SK-N-SH (cell line): ENCODE results near the gene ST6GALNAC6. TPM values are rescaled to one million over a fixed set of nuclear protein-coding genes. Genes with fewer than 3 reads are reported as not detected.

Experiments
- CTCF ChIA-PET: fragments of 300-600, 350-600 bp; formaldehyde crosslinking; extraction: SDS; loops from one replicate; lab custom pipeline; 2021; lab: Yijun Ruan, JAX
- POLR2A ChIA-PET: fragments of 350-600 bp; sonication (Branson Sonifier 250); formaldehyde crosslinking; extraction: SDS; loops from one replicate; lab custom pipeline; 2020; ENCODE audit warnings: antibody characterized with exemption, inconsistent platforms; lab: Yijun Ruan, JAX
- DNase-seq: peaks from one replicate; pipeline ENCODE4 v3.0.0; 2012
- H2AFZ ChIP-seq: fragments of 200-600 bp; sonication (generic); 2 replicates; pipeline ENCODE4 v1.8.1; 2016; ENCODE audit warnings: antibody characterized with exemption, mild to moderate bottlenecking, low read depth
- H3F3A ChIP-seq: fragments of 200-600 bp; sonication (generic); replicated peaks from 2 replicates; pipeline ENCODE3; 2016; ENCODE audit warnings: antibody characterized with exemption, mild to moderate bottlenecking; ENCODE audit not compliant: insufficient read depth
- H3K27ac ChIP-seq, 2 experiments: fragments of 200-500 bp in 1 of 2; fragments of 200-600 bp in 1 of 2; sonication (Bioruptor generic) in 1 of 2; sonication (generic), shearing (Covaris generic) in 1 of 2; 2 replicates each; pipeline versions ENCODE4 v1.5.1 to v1.6.1; 2014 to 2016; ENCODE audit warnings: low read depth in 2 of 2, inconsistent platforms in 1 of 2, low read length in 1 of 2, mild to moderate bottlenecking in 1 of 2, mixed read lengths in 1 of 2
- H3K27me3 ChIP-seq: fragments of 200-600 bp; sonication (generic), shearing (Covaris generic); 2 replicates; pipeline ENCODE4 v1.6.1; 2016; ENCODE audit warnings: mixed run types; ENCODE audit not compliant: insufficient read depth
- H3K36me3 ChIP-seq, 2 experiments: fragments of 200-500 bp in 1 of 2; fragments of 200-600 bp in 1 of 2; sonication (Bioruptor generic) in 1 of 2; sonication (generic) in 1 of 2; replicated peaks in 1 of 2; 2 replicates each; pipeline versions ENCODE3 to v1.5.1; 2014 to 2016; ENCODE audit warnings: low read length in 1 of 2, mild to moderate bottlenecking in 1 of 2; ENCODE audit not compliant: insufficient read depth in 2 of 2, control insufficient read depth in 1 of 2
- H3K4me1 ChIP-seq, 2 experiments: fragments of 200-500 bp in 1 of 2; fragments of 200-600 bp in 1 of 2; sonication (Bioruptor generic) in 1 of 2; sonication (generic), shearing (Covaris generic) in 1 of 2; 2 replicates each; pipeline versions ENCODE4 v1.5.1 to v1.6.1; 2014 to 2016; ENCODE audit warnings: low read depth in 1 of 2, low read length in 1 of 2, mixed run types in 1 of 2; ENCODE audit not compliant: insufficient read depth in 2 of 2, control insufficient read depth in 1 of 2
- H3K4me2 ChIP-seq: fragments of 200-600 bp; sonication (generic), shearing (Covaris generic); 2 replicates; pipeline ENCODE4 v1.6.1; 2017; ENCODE audit warnings: mixed run types
- H3K4me3 ChIP-seq, 2 experiments: fragments of 200-500 bp in 1 of 2; fragments of 200-600 bp in 1 of 2; sonication (Bioruptor generic) in 1 of 2; sonication (generic), shearing (Covaris generic) in 1 of 2; 2 replicates each; pipeline versions ENCODE4 v1.5.1 to v1.8.1; 2014 to 2016; ENCODE audit warnings: low read depth in 2 of 2, inconsistent platforms in 1 of 2, low read length in 1 of 2, mild to moderate bottlenecking in 1 of 2, mixed read lengths in 1 of 2, moderate library complexity in 1 of 2
- H3K79me2 ChIP-seq: fragments of 200-600 bp; sonication (generic); 2 replicates; pipeline ENCODE4 v1.8.1; 2017; ENCODE audit warnings: mild to moderate bottlenecking; ENCODE audit not compliant: insufficient read depth
- H3K9ac ChIP-seq: fragments of 200-600 bp; sonication (generic); 2 replicates; pipeline ENCODE4 v1.6.1; 2017; ENCODE audit warnings: mixed run types
- H3K9me2 ChIP-seq: fragments of 200-600 bp; sonication (generic); 2 replicates; pipeline ENCODE4 v1.6.1; 2017; ENCODE audit warnings: mixed run types
- H3K9me3 ChIP-seq: fragments of 200-600 bp; sonication (generic); 2 replicates; pipeline ENCODE4 v1.6.1; 2017; ENCODE audit warnings: mixed run types, mild to moderate bottlenecking, moderate library complexity
- H4K20me1 ChIP-seq: fragments of 200-600 bp; sonication (generic); 2 replicates; pipeline ENCODE4 v1.6.1; 2017; ENCODE audit warnings: mild to moderate bottlenecking, mixed run types; ENCODE audit not compliant: insufficient read depth
- CHD2 ChIP-seq: fragments of 150-350 bp; IDR thresholded peaks from 2 replicates; pipeline ENCODE4 v1.6.1; 2018; ENCODE audit warnings: low read length; ENCODE audit not compliant: partially characterized antibody
- ELF1 ChIP-seq: IDR thresholded peaks from 2 replicates; pipeline ENCODE4 v1.4.0; 2012
- EP300 ChIP-seq, 2 experiments: IDR thresholded peaks; 2 replicates each; pipeline versions ENCODE4 v1.4.0 to v1.6.1; 2012; ENCODE audit warnings: borderline replicate concordance in 1 of 2, low read depth in 1 of 2, low read length in 1 of 2
- EZH2phosphoT487 ChIP-seq: fragments of 200-600 bp; sonication (generic); IDR thresholded peaks from 2 replicates; pipeline ENCODE4 v1.6.1; 2017; ENCODE audit warnings: low read depth, mixed run types, mild to moderate bottlenecking, antibody characterized with exemption, moderate library complexity, borderline replicate concordance
- FOSL2 ChIP-seq: IDR thresholded peaks from 2 replicates; pipeline ENCODE4 v1.4.0; 2012; ENCODE audit warnings: low read depth, mild to moderate bottlenecking, moderate library complexity, borderline replicate concordance
- GABPA ChIP-seq: IDR thresholded peaks from 2 replicates; pipeline ENCODE4 v1.4.0; 2012; ENCODE audit warnings: low read depth, mild to moderate bottlenecking
- JUND ChIP-seq: IDR thresholded peaks from 2 replicates; pipeline ENCODE4 v1.4.0; 2012
- MAX ChIP-seq: IDR thresholded peaks from 2 replicates; pipeline ENCODE4 v1.4.0; 2012; ENCODE audit warnings: low read depth
- MEF2A ChIP-seq: IDR thresholded peaks from 2 replicates; pipeline ENCODE4 v1.4.0; 2012; ENCODE audit warnings: low read depth, borderline replicate concordance
- NFIC ChIP-seq: IDR thresholded peaks from 2 replicates; pipeline ENCODE4 v1.4.0; 2012; ENCODE audit warnings: borderline replicate concordance
- PBX3 ChIP-seq: IDR thresholded peaks from 2 replicates; pipeline ENCODE4; 2012
- POLR2AphosphoS5 ChIP-seq: IDR thresholded peaks from 2 replicates; pipeline ENCODE4 v1.6.1; 2012; ENCODE audit warnings: low read depth, low read length
- RAD21 ChIP-seq: IDR thresholded peaks from 2 replicates; pipeline ENCODE4 v1.6.1; 2012; ENCODE audit warnings: mild to moderate bottlenecking, low read length
- RFX5 ChIP-seq: IDR thresholded peaks from 2 replicates; pipeline ENCODE4 v1.6.1; 2012; ENCODE audit warnings: mild to moderate bottlenecking, improper control_type of control experiment, low read length
- SIN3A ChIP-seq: IDR thresholded peaks from 2 replicates; pipeline ENCODE4 v1.6.1; 2012; ENCODE audit warnings: low read depth, mild to moderate bottlenecking, low read length, moderate library complexity, borderline replicate concordance
- SMC3 ChIP-seq: IDR thresholded peaks from 2 replicates; pipeline ENCODE4 v1.6.1; 2012; ENCODE audit warnings: low read depth, low read length, improper control_type of control experiment
- TCF12 ChIP-seq: IDR thresholded peaks from 2 replicates; pipeline ENCODE4 v1.4.0; 2012
- TEAD4 ChIP-seq: IDR thresholded peaks from 2 replicates; pipeline ENCODE4 v1.4.0; 2012; ENCODE audit warnings: mild to moderate bottlenecking, borderline replicate concordance; ENCODE audit not compliant: insufficient read depth
- USF1 ChIP-seq: IDR thresholded peaks from 2 replicates; pipeline ENCODE4 v1.4.0; 2012; ENCODE audit warnings: low read depth, borderline replicate concordance
- YY1 ChIP-seq: IDR thresholded peaks from 2 replicates; pipeline ENCODE4 v1.4.0; 2012; ENCODE audit warnings: low read depth, mild to moderate bottlenecking
- WGBS: methylation state at CpG from one replicate; pipeline ENCODE4 v1.1.6; 2017; ENCODE audit warnings: low lambda C conversion rate; 5-methylcytosine and 5-hydroxymethylcytosine counted together
- polyA plus RNA-seq, 3 experiments: library from polyadenylated mRNA; depleted of rRNA; stranded (reverse); fragments of >200 nt; gene quantifications; 2 replicates each; pipeline ENCODE4 v1.2.3, GENCODE V29; 2012

The ST6GALNAC6 gene
- polyA plus RNA-seq, 1 of the 3 experiments (the other 2 are of a cell fraction), result 34.8 TPM

GRCh38 chr9:127924736-127925444, 25.5 kb upstream of the ST6GALNAC6 start:
- DNase-seq, result no peak
- Histone ChIP-seq H2AFZ (no peak overlapping the region), H3K36me3 (no peaks in the 10 kb centered on the region), H3K27ac (peak overlapping the region in 1 of 2 experiments; percentile 95; a peak in 2 of 4 replicates), H3K79me2 (no peaks in the 10 kb centered on the region), H3K4me3 (no peak overlapping the region), H4K20me1 (no peaks in the 10 kb centered on the region), H3K9ac (no peak overlapping the region), H3K9me3 (no peaks in the 10 kb centered on the region), H3K4me2 (no peak overlapping the region), H3K27me3 (no peaks in the 10 kb centered on the region), H3K4me1 (peaks cover 13 to 15% of the 10 kb centered on the region in 2 experiments; a peak in 1 of 4 replicates), H3K9me2 (no peaks in the 10 kb centered on the region), H3F3A (peaks cover 40% of the 10 kb centered on the region)
- CTCF ChIA-PET, result interaction anchor here (1.0 to 2.0 kb wide), 5 partner anchors 10 to 190 kb away, joined by 3 to 8 read pairs (median 4); partner anchors contain the start of gene TOR2A
- TF ChIP-seq PBX3 (no peak), RAD21 (no peak), EP300 (IDR thresholded peaks at IDR 0.05; ENCODE audit: borderline replicate concordance in 1 of 2, low read depth in 1 of 2, low read length in 1 of 2) (no peak), TCF12 (no peak), RFX5 (no peak), SIN3A (no peak)
- POLR2A ChIA-PET, result interaction anchor here (0.6 kb wide), 1 partner anchor 377 kb away, joined by 3 read pairs; no protein-coding TSS in a partner anchor
- WGBS, result 92% methylated on average over 19 of the region's 22 CpGs

- Histone ChIP-seq H3K9me3 (no peaks in the 10 kb centered on the region), H3K9ac (peak overlapping the region; percentile 55; the same call in 1 of the 2 replicates), H3K27me3 (no peaks in the 10 kb centered on the region), H3K4me3 (no peak overlapping the region), H3K27ac (peak overlapping the region in 1 of 2 experiments; percentile 95; a peak in 2 of 4 replicates), H3F3A (peaks cover 44% of the 10 kb centered on the region), H4K20me1 (no peaks in the 10 kb centered on the region), H3K4me1 (peaks cover 9 to 19% of the 10 kb centered on the region in 2 experiments; a peak in 3 of 4 replicates), H3K36me3 (no peaks in the 10 kb centered on the region), H3K79me2 (no peaks in the 10 kb centered on the region), H3K9me2 (no peaks in the 10 kb centered on the region), H2AFZ (no peak overlapping the region), H3K4me2 (0 out of 2 replicates have a peak overlapping the region, but pooled peaks have one; percentile 36)
- WGBS, result 47% methylated on average over 8 of the region's 8 CpGs
- POLR2A ChIA-PET, result interaction anchor here (0.6 kb wide), 1 partner anchor 42 kb away, joined by 4 read pairs; no protein-coding TSS in a partner anchor
- CTCF ChIA-PET, result interaction anchor here (0.6 to 2.0 kb wide), 8 partner anchors 22 to 333 kb away, joined by 3 to 8 read pairs (median 3); partner anchors contain the start of gene TOR2A
- DNase-seq, result no peak
- TF ChIP-seq EZH2phosphoT487, result no peak
- TF ChIP-seq SMC3, result no peak
- TF ChIP-seq TCF12, result peak; percentile 60; the same call in 1 of the 2 replicates
- no peak for TF ChIP-seq TEAD4
- TF ChIP-seq GABPA, result peak; percentile 26
- TF ChIP-seq JUND, result peak; percentile 76
- peak; percentile 17; the same call in 1 of the 2 replicates for TF ChIP-seq POLR2AphosphoS5
- TF ChIP-seq MEF2A, result no peak
- no peak for TF ChIP-seq YY1
- TF ChIP-seq ELF1, result no peak
- peak; percentile 57 for TF ChIP-seq NFIC
- no peak for TF ChIP-seq CHD2
- TF ChIP-seq USF1, result no peak
- peak; percentile 80; the same call in 1 of the 2 replicates for TF ChIP-seq FOSL2
- TF ChIP-seq PBX3, result peak; percentile 67; the same call in 1 of the 2 replicates
- no peak for TF ChIP-seq MAX
Measured at GRCh38 chr9:127923771-127924170, 24.4 kb upstream of the ST6GALNAC6 start.
